ENCODE measurements around the gene FGD2. TPM values are rescaled to one million over a fixed set of nuclear protein-coding genes. Genes with fewer than 3 reads are reported as not detected.

FGD2 gene
- total RNA-seq (100 to 1,000 TPM; 200 to 426 (median 316) TPM), polyA plus RNA-seq (100 to 1,000 TPM in 1 of 3 donors, 10 to 100 TPM in 2; 63.4 to 121 (median 84.2) TPM)
- long read RNA-seq, donor 1, partial matches to known transcripts, result 0 of 4 reads
- long read RNA-seq, donor 1, other reads (novel, unspliced or antisense), result 0 of 4 reads
- long read RNA-seq, donor 2, partial matches to known transcripts, result 0 of 4 reads
- long read RNA-seq, donor 2, other reads (novel, unspliced or antisense), result 0 of 4 reads

- Histone ChIP-seq H3K27me3 (replicated peaks in 1 of 7) (no peaks in the 10 kb centered on the region), H3K4me1 (peaks cover 4 to 63% (median 36%) of the 10 kb centered on the region in 6 donors), H3K9me3 (no peaks in the 10 kb centered on the region), H3K27ac (peak within 1 kb of the TSS; percentile 64 to 94 (median 82)), H3K4me3 (peak within 1 kb of the TSS; percentile 53 to 85 (median 64)), H3K36me3 (peaks cover 0 to 21% (median under 1%) of the 10 kb centered on the region in 6 donors)
- DNase-seq, result peak; percentile 90
- 46 to 75% (median 51%) methylated on average over 11 to 14 of the region's 14 CpGs for WGBS, 5 donors
- TF ChIP-seq POLR2AphosphoS5 (IDR thresholded peaks at IDR 0.05), result peak; percentile 65 to 88 (median 84)
- peak in 1 of 3 donors; percentile 36 for TF ChIP-seq POLR2A (IDR thresholded peaks at IDR 0.05)
- TF ChIP-seq CTCF (IDR thresholded peaks at IDR 0.05 in 8 of 11, conservative IDR thresholded peaks at IDR 0.05 in 3 of 11), result no peak
- intact Hi-C loops (cut with DNase I; ENCODE audit: low total_unique reads), result no loop called here
Measured at GRCh38 chr6:37005061-37005810, at the start of gene FGD2. Gene FGD2, plus strand, starts transcription at chr6:37005655. Its CDS starts 163 bp downstream, at chr6:37005818.

- peak; percentile 63 for DNase-seq
- H3K9me3 ChIP-seq, result no peaks in the 10 kb centered on the region
- H3K36me3 ChIP-seq, result no peaks in the 10 kb centered on the region
- TF ChIP-seq CTCF (IDR thresholded peaks at IDR 0.05 in 8 of 11, conservative IDR thresholded peaks at IDR 0.05 in 3 of 11) (no peak), POLR2AphosphoS5 (IDR thresholded peaks at IDR 0.05) (no peak), POLR2A (IDR thresholded peaks at IDR 0.05) (no peak)
- H3K4me1 ChIP-seq, result peaks cover 0 to 29% (median 14%) of the 10 kb centered on the region in 6 donors
- peak overlapping the region in 1 of 8 donors; percentile 34 for H3K4me3 ChIP-seq
- H3K27me3 ChIP-seq (replicated peaks in 1 of 7), result peaks cover 0 to 14% (median 0%) of the 10 kb centered on the region in 7 donors
- H3K27ac ChIP-seq, result no peak overlapping the region
- intact Hi-C loops (cut with DNase I; ENCODE audit: low total_unique reads), result no loop called here
- WGBS, 5 donors, result 57 to 65% (median 62%) methylated on average over 6 to 9 of the region's 9 CpGs
Measured at GRCh38 chr6:36955671-36956445, 49.6 kb upstream of the FGD2 start.

- no peak for TF ChIP-seq POLR2A (IDR thresholded peaks at IDR 0.05)
- no peak for TF ChIP-seq POLR2AphosphoS5 (IDR thresholded peaks at IDR 0.05)
- no peak for TF ChIP-seq CTCF (IDR thresholded peaks at IDR 0.05 in 8 of 11, conservative IDR thresholded peaks at IDR 0.05 in 3 of 11)
- Histone ChIP-seq H3K9me3 (no peaks in the 10 kb centered on the region), H3K36me3 (no peaks in the 10 kb centered on the region), H3K4me3 (no peak overlapping the region), H3K4me1 (peaks cover 0 to 29% (median 14%) of the 10 kb centered on the region in 6 donors), H3K27ac (no peak overlapping the region), H3K27me3 (replicated peaks in 1 of 7) (peaks cover 0 to 14% (median 0%) of the 10 kb centered on the region in 7 donors)
- DNase-seq, result no peak
- intact Hi-C loops (cut with DNase I; ENCODE audit: low total_unique reads), result no loop called here
Measured at GRCh38 chr6:36956446-36956820, 49.0 kb upstream of the FGD2 start.
